Spleen (tissue), 11 donors: ENCODE results near the gene C5. TPM values are rescaled to one million over a fixed set of nuclear protein-coding genes. Genes with fewer than 3 reads are reported as not detected.

Experiments used
- DNase-seq: peaks from one replicate; pipeline ENCODE4 v3.0.0-alpha.2; 2020
- H3K27ac ChIP-seq, 8 donors: fragments of 200-600 bp; sonication (generic) in 7 of 8; 1 replicate in 4 of 8; 2 replicates in 4 of 8; pipeline versions ENCODE4 v1.5.0 to v1.8.0; 2016 to 2021; ENCODE audit warnings: inconsistent platforms in 4 of 8, mild to moderate bottlenecking in 4 of 8, moderate library complexity in 1 of 8
- H3K27me3 ChIP-seq, 7 donors: fragments of 200-600 bp; sonication (generic) in 6 of 7; replicated peaks in 1 of 7; 1 replicate in 4 of 7; 2 replicates in 3 of 7; pipeline versions ENCODE4 v1.5.0 to v1.8.0; 2016 to 2021; ENCODE audit warnings: inconsistent platforms in 3 of 7, mild to moderate bottlenecking in 1 of 7
- H3K36me3 ChIP-seq, 6 donors: fragments of 200-600 bp; sonication (generic) in 5 of 6; 1 replicate in 4 of 6; 2 replicates in 2 of 6; pipeline versions ENCODE4 v1.5.0 to v1.8.0; 2016 to 2021; ENCODE audit warnings: inconsistent platforms in 2 of 6
- H3K4me1 ChIP-seq, 6 donors: fragments of 200-600 bp; sonication (generic) in 5 of 6; 1 replicate in 3 of 6; 2 replicates in 3 of 6; pipeline versions ENCODE4 v1.5.0 to v1.8.0; 2016 to 2021; ENCODE audit warnings: inconsistent platforms in 3 of 6
- H3K4me3 ChIP-seq, 8 donors: fragments of 200-600 bp; sonication (generic) in 7 of 8; 1 replicate in 4 of 8; 2 replicates in 4 of 8; pipeline versions ENCODE4 v1.5.0 to v1.8.0; 2016 to 2021; ENCODE audit warnings: inconsistent platforms in 4 of 8, mild to moderate bottlenecking in 4 of 8, moderate library complexity in 2 of 8
- H3K9me3 ChIP-seq, 8 donors: fragments of 200-600 bp; sonication (generic) in 7 of 8; 1 replicate in 4 of 8; 2 replicates in 4 of 8; pipeline versions ENCODE4 v1.5.0 to v1.8.0; 2016 to 2021; ENCODE audit warnings: inconsistent platforms in 4 of 8
- CTCF ChIP-seq, 11 experiments: fragments of 200-600 bp in 7 of 11; fragments of 450-650 bp in 4 of 11; sonication (generic) in 4 of 11; IDR thresholded peaks in 8 of 11; conservative IDR thresholded peaks in 3 of 11; 1 replicate in 7 of 11; 2 replicates in 4 of 11; pipeline versions ENCODE4 v1.4.0 to v1.8.0; 2016 to 2021; ENCODE audit warnings: antibody characterized with exemption in 11 of 11, inconsistent platforms in 4 of 11, mild to moderate bottlenecking in 1 of 11
- POLR2A ChIP-seq, 3 donors: fragments of 450-650 bp; IDR thresholded peaks; one replicate each; pipeline ENCODE4 v1.5.1; 2017; ENCODE audit warnings: antibody characterized with exemption in 3 of 3, mild to moderate bottlenecking in 1 of 3
- POLR2AphosphoS5 ChIP-seq, 3 donors: sonication (generic); formaldehyde crosslinking; IDR thresholded peaks; one replicate each; pipeline ENCODE4 v1.5.1; 2017; ENCODE audit warnings: antibody characterized with exemption in 3 of 3
- WGBS, 5 donors: extraction: QIAGEN DNeasy Blood & Tissue Kit in 3 of 5; methylation state at CpG; one replicate each; pipeline versions ENCODE4 v1.1.5 to v1.1.7; 2013 to 2018; 5-methylcytosine and 5-hydroxymethylcytosine counted together
- intact Hi-C: fragments of 100-400 bp; cut with DNase I; formaldehyde crosslinking; loops from one replicate; pipeline ENCODE4 v1.15.0; 2023; ENCODE audit warnings: low total_unique reads
- polyA plus RNA-seq, 3 donors: library from polyadenylated mRNA; stranded (reverse); fragments of 200-250 nt; gene quantifications; one replicate each; pipeline ENCODE4 v1.2.1, GENCODE V29; 2013
- total RNA-seq, 7 donors: library from RNA; depleted of rRNA in 3 of 7; stranded (reverse); fragments of >200 nt in 3 of 7; fragmentation: NEBNext Ultra II Directional in 4 of 7; extraction: Animal tissue kit (Norgen Biotek cat#: 25700) in 4 of 7; gene quantifications; one replicate each; pipeline versions ENCODE4 v1.1.0 to v1.2.1, GENCODE V29; 2016 to 2021
- donor health status: healthy with polysubstance abuse.
- donor health status: DM: no; HTN: no; CAD: no; lungs with moderate emphysema.
- donor health status: DM: no; HTN: no; CAD: no.
- donor health status: Bipolar disorder and iron deficiency.
- donor health status: healthy.
- donor health status: DM: no; HTN: no; CAD: no.
- donor health status: DM: yes; HTN: yes; CAD: no.

Gene C5
- total and polyA plus RNA-seq, 10 donors: 1.2 to 10.4 (median 2.9) TPM

GRCh38 chr9:121053544-121053943 is 3.5 kb upstream of the C5 start:
- Histone ChIP-seq H3K4me3 (no peak overlapping the region), H3K27me3 (no peaks in the 10 kb centered on the region), H3K4me1 (no peaks in the 10 kb centered on the region), H3K27ac (no peak overlapping the region), H3K36me3 (peaks cover 0 to 12% (median 0%) of the 10 kb centered on the region in 6 donors), H3K9me3 (peaks cover 0 to 23% (median 13%) of the 10 kb centered on the region in 8 donors)
- intact Hi-C loops: no loop called here
- no peak for TF ChIP-seq POLR2A (IDR thresholded peaks at IDR 0.05)
- no peak for TF ChIP-seq CTCF (IDR thresholded peaks at IDR 0.05 in 8 of 11, conservative IDR thresholded peaks at IDR 0.05 in 3 of 11)
- TF ChIP-seq POLR2AphosphoS5 (IDR thresholded peaks at IDR 0.05): no peak
- 65 to 84% (median 70%) methylated on average over 4 of the region's 4 CpGs for WGBS, 5 donors
- no peak for DNase-seq

GRCh38 chr9:121048618-121049017 is 1.5 kb downstream of the C5 start:
- TF ChIP-seq POLR2AphosphoS5 (IDR thresholded peaks at IDR 0.05) (no peak), CTCF (IDR thresholded peaks at IDR 0.05 in 8 of 11, conservative IDR thresholded peaks at IDR 0.05 in 3 of 11) (no peak), POLR2A (IDR thresholded peaks at IDR 0.05) (no peak)
- Histone ChIP-seq H3K4me1 (no peaks in the 10 kb centered on the region), H3K36me3 (no peaks in the 10 kb centered on the region), H3K27ac (no peak overlapping the region), H3K4me3 (no peak overlapping the region), H3K9me3 (no peaks in the 10 kb centered on the region), H3K27me3 (no peaks in the 10 kb centered on the region)
- intact Hi-C loops: no loop called here
- no peak for DNase-seq

- H3K9me3 ChIP-seq: no peaks in the 10 kb centered on the region
- no peaks in the 10 kb centered on the region for H3K36me3 ChIP-seq
- WGBS, 5 donors: 91 to 99% (median 98%) methylated on average over 2 of the region's 2 CpGs
- no peak overlapping the region for H3K27ac ChIP-seq
- H3K4me3 ChIP-seq: no peak overlapping the region
- DNase-seq: no peak
- no peaks in the 10 kb centered on the region for H3K4me1 ChIP-seq
- intact Hi-C loops: no loop called here
- no peak for TF ChIP-seq CTCF (IDR thresholded peaks at IDR 0.05 in 8 of 11, conservative IDR thresholded peaks at IDR 0.05 in 3 of 11)
- TF ChIP-seq POLR2A (IDR thresholded peaks at IDR 0.05): no peak
- TF ChIP-seq POLR2AphosphoS5 (IDR thresholded peaks at IDR 0.05): no peak
- no peaks in the 10 kb centered on the region for H3K27me3 ChIP-seq
These were observed 1.9 kb downstream of the C5 start for GRCh38 chr9:121048175-121048574.

GRCh38 chr9:121038804-121039203 is 11.3 kb downstream of the C5 start:
- Histone ChIP-seq H3K4me3 (no peak overlapping the region), H3K36me3 (no peaks in the 10 kb centered on the region), H3K4me1 (no peaks in the 10 kb centered on the region), H3K9me3 (peaks cover 0 to 10% (median 0%) of the 10 kb centered on the region in 8 donors), H3K27ac (no peak overlapping the region), H3K27me3 (no peaks in the 10 kb centered on the region)
- TF ChIP-seq POLR2AphosphoS5 (IDR thresholded peaks at IDR 0.05): no peak
- no peak for TF ChIP-seq POLR2A (IDR thresholded peaks at IDR 0.05)
- TF ChIP-seq CTCF (IDR thresholded peaks at IDR 0.05 in 8 of 11, conservative IDR thresholded peaks at IDR 0.05 in 3 of 11): no peak
- intact Hi-C loops: no loop called here
- no peak for DNase-seq
